Hepatocyte (in vitro differentiated cells): ENCODE data around the gene SLC2A4. TPM values are rescaled to one million over a fixed set of nuclear protein-coding genes. Genes with fewer than 3 reads are reported as not detected.

Source experiments
- DNase-seq: peaks from one replicate; pipeline ENCODE4 v3.0.0-alpha.2; 2016; ENCODE audit warnings: low spot score
- H2AFZ ChIP-seq: fragments of 200-600 bp; sonication (generic); 2 replicates; pipeline ENCODE4 v1.6.0; 2016; ENCODE audit warnings: antibody characterized with exemption, mild to moderate bottlenecking
- H3K27ac ChIP-seq: fragments of 200-600 bp; sonication (generic); 2 replicates; pipeline ENCODE4 v1.5.1; 2016; ENCODE audit warnings: mild to moderate bottlenecking
- H3K27me3 ChIP-seq: fragments of 200-600 bp; sonication (generic); 2 replicates; pipeline ENCODE4 v1.6.1; 2016
- H3K36me3 ChIP-seq: fragments of 200-600 bp; sonication (generic); replicated peaks from 2 replicates; pipeline ENCODE4 v1.5.1; 2016; ENCODE audit warnings: low read depth; ENCODE audit not compliant: insufficient read depth
- H3K4me1 ChIP-seq: fragments of 200-600 bp; sonication (generic); 2 replicates; pipeline ENCODE4 v1.5.1; 2016; ENCODE audit warnings: mild to moderate bottlenecking, moderate library complexity; ENCODE audit not compliant: insufficient read depth
- H3K4me2 ChIP-seq: fragments of 200-600 bp; sonication (generic); 2 replicates; pipeline ENCODE4 v1.6.0; 2016
- H3K4me3 ChIP-seq: fragments of 200-600 bp; sonication (generic); 2 replicates; pipeline ENCODE4 v1.5.1; 2016; ENCODE audit warnings: mild to moderate bottlenecking
- H3K79me2 ChIP-seq: fragments of 200-600 bp; sonication (generic); 2 replicates; pipeline ENCODE4 v1.6.0; 2017; ENCODE audit warnings: mild to moderate bottlenecking
- H3K9me2 ChIP-seq: fragments of 200-600 bp; sonication (generic); replicated peaks from 2 replicates; pipeline ENCODE4 v1.6.0; 2017; ENCODE audit warnings: mild to moderate bottlenecking; ENCODE audit not compliant: insufficient read depth
- H3K9me3 ChIP-seq: fragments of 200-600 bp; sonication (generic); 2 replicates; pipeline ENCODE4 v1.5.1; 2016; ENCODE audit warnings: low read depth, mild to moderate bottlenecking
- H4K20me1 ChIP-seq: fragments of 200-600 bp; sonication (generic); 2 replicates; pipeline ENCODE4 v1.6.0; 2016; ENCODE audit warnings: mild to moderate bottlenecking; ENCODE audit not compliant: insufficient read depth, poor library complexity, severe bottlenecking
- CTCF ChIP-seq: fragments of 200-600 bp; sonication (generic); IDR thresholded peaks from 2 replicates; pipeline ENCODE4 v1.5.1; 2016; ENCODE audit warnings: antibody characterized with exemption, mild to moderate bottlenecking; ENCODE audit not compliant: poor library complexity
- EZH2 ChIP-seq: fragments of 200-600 bp; sonication (generic); IDR thresholded peaks from 2 replicates; pipeline ENCODE4 v1.6.1; 2016; ENCODE audit warnings: antibody characterized with exemption, mild to moderate bottlenecking, borderline replicate concordance
- EZH2phosphoT487 ChIP-seq: fragments of 200-600 bp; sonication (generic); IDR thresholded peaks from one replicate; pipeline ENCODE4 v1.6.1; 2018; ENCODE audit warnings: antibody characterized with exemption, mild to moderate bottlenecking, low read depth, moderate library complexity; ENCODE audit not compliant: unreplicated experiment, severe bottlenecking
- WGBS: methylation state at CpG from one replicate; pipeline ENCODE4 v1.1.6; 2016; ENCODE audit warnings: low lambda C conversion rate; ENCODE audit errors: missing lambda C conversion rate; 5-methylcytosine and 5-hydroxymethylcytosine counted together
- polyA plus RNA-seq: library from polyadenylated mRNA; unstranded; fragments of >200 nt; fragmentation: Nextera tagmentation; extraction: Ambion mirVana; gene quantifications from 2 replicates; pipeline ENCODE4 v1.2.1, GENCODE V29; 2016
- total RNA-seq: library from RNA; depleted of rRNA; stranded (reverse); fragments of >200 nt; gene quantifications from 2 replicates; pipeline ENCODE4 v1.2.3, GENCODE V29; 2014

Gene SLC2A4
- total and polyA plus RNA-seq, 2 experiments from 2014 or later = 0.42 to 1.6 TPM

- TF ChIP-seq CTCF (no peak), EZH2 (no peak)
- no peaks in the 10 kb centered on the region for H3K27me3 ChIP-seq
- WGBS = 2% methylated on average over 23 of the region's 104 CpGs
- H3K4me2 ChIP-seq = peak overlapping the region; percentile 98
- H3K9me2 ChIP-seq = no peaks in the 10 kb centered on the region
- H3K9me3 ChIP-seq = no peaks in the 10 kb centered on the region
- peaks cover 13% of the 10 kb centered on the region for H3K4me1 ChIP-seq
- peak; percentile 82 for DNase-seq
- H3K27ac ChIP-seq = peak overlapping the region; percentile 93
- H4K20me1 ChIP-seq = peaks cover 41% of the 10 kb centered on the region
- peaks cover 8% of the 10 kb centered on the region for H3K36me3 ChIP-seq
- H3K4me3 ChIP-seq = peak overlapping the region; percentile 24
- H2AFZ ChIP-seq = no peak overlapping the region
- H3K79me2 ChIP-seq = peaks cover 48% of the 10 kb centered on the region
Observed at GRCh38 chr17:7307686-7308624, 26.4 kb downstream of the SLC2A4 start.

- Histone ChIP-seq H3K79me2 (peaks cover 57% of the 10 kb centered on the region), H2AFZ (no peak overlapping the region), H3K9me2 (no peaks in the 10 kb centered on the region), H3K4me1 (peaks cover 18% of the 10 kb centered on the region), H3K36me3 (peaks cover 8% of the 10 kb centered on the region), H3K27ac (peak overlapping the region; percentile 93), H4K20me1 (peaks cover 43% of the 10 kb centered on the region), H3K4me3 (peak overlapping the region; percentile 24), H3K27me3 (no peaks in the 10 kb centered on the region), H3K4me2 (peak overlapping the region; percentile 98), H3K9me3 (no peaks in the 10 kb centered on the region)
- 4% methylated on average over 13 of the region's 14 CpGs for WGBS
- TF ChIP-seq EZH2 (no peak), EZH2phosphoT487 (no peak), CTCF (no peak)
- DNase-seq = peak; percentile 91
Observed at GRCh38 chr17:7308625-7309433, 27.3 kb downstream of the SLC2A4 start.

- peak overlapping the region; percentile 98 for H3K4me2 ChIP-seq
- peaks cover 25% of the 10 kb centered on the region for H3K4me1 ChIP-seq
- WGBS = 95% methylated on average over 12 of the region's 12 CpGs
- peaks cover 65% of the 10 kb centered on the region for H3K79me2 ChIP-seq
- no peaks in the 10 kb centered on the region for H3K27me3 ChIP-seq
- H3K9me2 ChIP-seq = no peaks in the 10 kb centered on the region
- peaks cover 8% of the 10 kb centered on the region for H3K36me3 ChIP-seq
- H3K27ac ChIP-seq = peak overlapping the region; percentile 93
- no peak overlapping the region for H2AFZ ChIP-seq
- no peak overlapping the region for H3K4me3 ChIP-seq
- H3K9me3 ChIP-seq = no peaks in the 10 kb centered on the region
- DNase-seq = no peak
- TF ChIP-seq EZH2 (no peak), EZH2phosphoT487 (no peak), CTCF (no peak)
- H4K20me1 ChIP-seq = peaks cover 43% of the 10 kb centered on the region
Observed at GRCh38 chr17:7309628-7310027, 28.1 kb downstream of the SLC2A4 start.
